ENCODE data around the gene OST4. TPM values are rescaled to one million over a fixed set of nuclear protein-coding genes. Genes with fewer than 3 reads are reported as not detected.

OST4 gene
- total RNA-seq, 6 donors from 2014 or later: 90.4 to 265 (median 176) TPM

- Histone ChIP-seq H3K4me1 (no peaks in the 10 kb centered on the region), H3K27ac (no peak overlapping the region), H3K9me3 (no peaks in the 10 kb centered on the region), H3K4me3 (no peak overlapping the region), H3K36me3 (peaks cover 22 to 45% (median 36%) of the 10 kb centered on the region in 4 donors), H3K27me3 (no peaks in the 10 kb centered on the region)
- ATAC-seq (ENCODE audit: low FRiP score in 2 of 2): no peak
- TF ChIP-seq CTCF (IDR thresholded peaks at IDR 0.05) (no peak), POLR2AphosphoS5 (IDR thresholded peaks at IDR 0.05) (no peak), POLR2A (IDR thresholded peaks at IDR 0.05) (no peak), EP300 (IDR thresholded peaks at IDR 0.05) (no peak)
- no peak for DNase-seq
- WGBS, 2 donors: 87 to 95% methylated on average over 7 of the region's 7 CpGs
These were observed 28.3 kb downstream of the OST4 start for GRCh38 chr2:27042985-27043634.

- no peaks in the 10 kb centered on the region for H3K27me3 ChIP-seq
- no peaks in the 10 kb centered on the region for H3K4me1 ChIP-seq
- ATAC-seq (ENCODE audit: low FRiP score in 2 of 2) (no peak), DNase-seq (no peak)
- H3K36me3 ChIP-seq: peaks cover 30 to 54% (median 45%) of the 10 kb centered on the region in 4 donors
- WGBS, 2 donors: 83 to 87% methylated on average over 10 of the region's 10 CpGs
- no peak overlapping the region for H3K27ac ChIP-seq
- TF ChIP-seq EP300 (IDR thresholded peaks at IDR 0.05) (no peak), POLR2A (IDR thresholded peaks at IDR 0.05) (peak in 1 of 4 donors; percentile 6)
- no peaks in the 10 kb centered on the region for H3K9me3 ChIP-seq
- H3K4me3 ChIP-seq: no peak overlapping the region
These were observed 29.2 kb downstream of the OST4 start for GRCh38 chr2:27042159-27042661.

GRCh38 chr2:27041752-27042151 lies 29.7 kb downstream of the OST4 start:
- no peaks in the 10 kb centered on the region for H3K27me3 ChIP-seq
- H3K27ac ChIP-seq: no peak overlapping the region
- DNase-seq: no peak
- WGBS, 2 donors: 67 to 80% methylated on average over 5 of the region's 5 CpGs
- no peaks in the 10 kb centered on the region for H3K4me1 ChIP-seq
- TF ChIP-seq POLR2A (IDR thresholded peaks at IDR 0.05) (no peak), POLR2AphosphoS5 (IDR thresholded peaks at IDR 0.05) (no peak), CTCF (IDR thresholded peaks at IDR 0.05) (no peak), EP300 (IDR thresholded peaks at IDR 0.05) (no peak)
- peaks cover 33 to 59% (median 50%) of the 10 kb centered on the region in 4 donors for H3K36me3 ChIP-seq
- no peak for ATAC-seq (ENCODE audit: low FRiP score in 2 of 2)
- H3K9me3 ChIP-seq: no peaks in the 10 kb centered on the region
- H3K4me3 ChIP-seq: no peak overlapping the region

GRCh38 chr2:27040282-27040681 lies 31.2 kb downstream of the OST4 start:
- Histone ChIP-seq H3K4me1 (no peaks in the 10 kb centered on the region), H3K27me3 (no peaks in the 10 kb centered on the region), H3K27ac (no peak overlapping the region), H3K9me3 (no peaks in the 10 kb centered on the region), H3K36me3 (peaks cover 44 to 73% (median 64%) of the 10 kb centered on the region in 4 donors), H3K4me3 (no peak overlapping the region)
- no peak for TF ChIP-seq CTCF (IDR thresholded peaks at IDR 0.05)
- TF ChIP-seq POLR2AphosphoS5 (IDR thresholded peaks at IDR 0.05): no peak
- TF ChIP-seq EP300 (IDR thresholded peaks at IDR 0.05): no peak
- no peak for TF ChIP-seq POLR2A (IDR thresholded peaks at IDR 0.05)
- no peak for DNase-seq
- 84 to 97% methylated on average over 8 of the region's 8 CpGs for WGBS, 2 donors
- no peak for ATAC-seq (ENCODE audit: low FRiP score in 2 of 2)

- Histone ChIP-seq H3K4me1 (peaks cover 0 to 4% (median 1%) of the 10 kb centered on the region in 4 donors), H3K4me3 (no peak overlapping the region), H3K9me3 (no peaks in the 10 kb centered on the region), H3K27me3 (no peaks in the 10 kb centered on the region), H3K36me3 (peaks cover 44 to 78% (median 68%) of the 10 kb centered on the region in 4 donors), H3K27ac (no peak overlapping the region)
- TF ChIP-seq POLR2AphosphoS5 (IDR thresholded peaks at IDR 0.05): no peak
- TF ChIP-seq EP300 (IDR thresholded peaks at IDR 0.05): no peak
- no peak for TF ChIP-seq CTCF (IDR thresholded peaks at IDR 0.05)
- TF ChIP-seq POLR2A (IDR thresholded peaks at IDR 0.05): no peak
- 95 to 98% methylated on average over 5 to 7 of the region's 7 CpGs for WGBS, 2 donors
- DNase-seq: no peak
- ATAC-seq (ENCODE audit: low FRiP score in 2 of 2): no peak
These were observed 31.6 kb downstream of the OST4 start for GRCh38 chr2:27039871-27040270.

All from upper lobe of left lung (tissue), 6 donors.